Measurements from ENCODE around the gene METTL25. TPM values are rescaled to one million over a fixed set of nuclear protein-coding genes. Genes with fewer than 3 reads are reported as not detected.
A peak's percentile ranks its signal among the peaks of the same experiment; 100 is the strongest.

Gene METTL25
- total RNA-seq, 1 experiment from 2014 or later = 11.6 TPM

DNA sequence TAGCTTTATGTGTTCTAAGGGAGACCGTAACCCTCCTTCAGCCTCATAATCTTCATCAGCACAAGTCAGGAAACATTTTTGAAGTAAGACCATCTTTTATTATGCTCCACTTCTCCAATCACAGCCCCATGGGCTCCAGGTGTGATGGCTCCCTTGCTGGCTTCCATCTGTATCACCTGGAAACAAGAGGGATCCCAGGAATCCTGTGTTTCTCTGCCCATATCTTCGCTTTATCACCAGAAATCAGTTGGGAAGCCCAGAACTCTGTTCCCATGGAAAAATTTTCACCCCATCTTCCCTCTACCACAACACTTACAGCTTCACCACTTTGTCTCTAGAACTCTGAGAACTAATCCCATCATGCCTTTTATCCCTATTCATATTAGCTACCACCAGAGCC is 68.3 kb downstream of the METTL25 start:
- Histone ChIP-seq H3K27me3 (ENCODE audit: insufficient read depth, low read length) (no peaks in the 10 kb centered on the region), H3K23me2 (ENCODE audit: insufficient read length, low read depth, low read length, poor library complexity, severe bottlenecking) (no peaks in the 10 kb centered on the region), H3K27ac (ENCODE audit: insufficient read length, low read depth, low read length) (no peak overlapping the region), H2BK15ac (ENCODE audit: low read depth, low read length) (no peak overlapping the region), H3K4ac (ENCODE audit: low read depth, low read length) (no peak overlapping the region), H3K14ac (ENCODE audit: insufficient read depth, low read length) (no peak overlapping the region), H3K9me3 (ENCODE audit: control insufficient read depth, low read depth, low read length) (no peaks in the 10 kb centered on the region), H4K8ac (replicated peaks; ENCODE audit: insufficient read length, low read depth, low read length) (no peak overlapping the region), H2BK120ac (ENCODE audit: low read depth, low read length, poor library complexity, severe bottlenecking) (no peak overlapping the region), H4K91ac (ENCODE audit: insufficient read length, low read depth, low read length) (no peak overlapping the region), H3K9ac (ENCODE audit: extremely low read depth, insufficient read length, low read length) (no peak overlapping the region), H3K56ac (ENCODE audit: insufficient read length, low read depth, low read length) (no peak overlapping the region), H2AK5ac (ENCODE audit: insufficient read length, low read length) (no peak overlapping the region), H2BK20ac (ENCODE audit: low read depth, low read length, poor library complexity, severe bottlenecking) (no peak overlapping the region), H2BK5ac (ENCODE audit: insufficient read length, low read length) (no peak overlapping the region), H3K79me2 (ENCODE audit: insufficient read depth, low read length) (no peaks in the 10 kb centered on the region), H3K79me1 (ENCODE audit: insufficient read depth, low read depth, low read length, poor library complexity, severe bottlenecking) (no peaks in the 10 kb centered on the region), H3T11ph (ENCODE audit: low read length) (no peak overlapping the region), H3K18ac (ENCODE audit: insufficient read length, low read depth, low read length) (no peak overlapping the region), H2AFZ (ENCODE audit: low read length) (no peak overlapping the region), H2BK12ac (ENCODE audit: insufficient read length, low read depth, low read length) (no peak overlapping the region), H3K4me1 (ENCODE audit: insufficient read depth, low read length) (no peaks in the 10 kb centered on the region), H4K5ac (ENCODE audit: insufficient read length, low read depth, low read length) (no peak overlapping the region), H4K20me1 (ENCODE audit: control insufficient read depth, insufficient read depth, insufficient read length) (no peaks in the 10 kb centered on the region), H3K4me2 (ENCODE audit: insufficient read depth, insufficient read length, low read length) (no peak overlapping the region), H3K23ac (ENCODE audit: insufficient read length, low read depth, low read length) (no peak overlapping the region)
- peak overlapping the region in 1 of 3 experiments; percentile 0; a peak in 1 of 7 replicates for H3K27ac Mint-ChIP-seq
- no peaks in the 10 kb centered on the region for H3K4me1 Mint-ChIP-seq
- no peak overlapping the region for H3K4me3 Mint-ChIP-seq
- peaks cover under 1 to 1% of the 10 kb centered on the region in 2 experiments; a peak in 2 of 5 replicates for H3K9me3 Mint-ChIP-seq
- TF ChIP-seq, protein P1, sequence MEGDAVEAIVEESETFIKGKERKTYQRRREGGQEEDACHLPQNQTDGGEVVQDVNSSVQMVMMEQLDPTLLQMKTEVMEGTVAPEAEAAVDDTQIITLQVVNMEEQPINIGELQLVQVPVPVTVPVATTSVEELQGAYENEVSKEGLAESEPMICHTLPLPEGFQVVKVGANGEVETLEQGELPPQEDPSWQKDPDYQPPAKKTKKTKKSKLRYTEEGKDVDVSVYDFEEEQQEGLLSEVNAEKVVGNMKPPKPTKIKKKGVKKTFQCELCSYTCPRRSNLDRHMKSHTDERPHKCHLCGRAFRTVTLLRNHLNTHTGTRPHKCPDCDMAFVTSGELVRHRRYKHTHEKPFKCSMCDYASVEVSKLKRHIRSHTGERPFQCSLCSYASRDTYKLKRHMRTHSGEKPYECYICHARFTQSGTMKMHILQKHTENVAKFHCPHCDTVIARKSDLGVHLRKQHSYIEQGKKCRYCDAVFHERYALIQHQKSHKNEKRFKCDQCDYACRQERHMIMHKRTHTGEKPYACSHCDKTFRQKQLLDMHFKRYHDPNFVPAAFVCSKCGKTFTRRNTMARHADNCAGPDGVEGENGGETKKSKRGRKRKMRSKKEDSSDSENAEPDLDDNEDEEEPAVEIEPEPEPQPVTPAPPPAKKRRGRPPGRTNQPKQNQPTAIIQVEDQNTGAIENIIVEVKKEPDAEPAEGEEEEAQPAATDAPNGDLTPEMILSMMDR (conservative IDR thresholded peaks at IDR 0.05) = no peak
- no peak for DNase-seq
- peaks cover 0 to under 1% (median 0%) of the 10 kb centered on the region in 3 experiments; a peak in 1 of 7 replicates for H3K36me3 Mint-ChIP-seq (ENCODE audit: insufficient read depth in 1 of 3, low read depth in 3 of 3)
- no CpG with 5 or more reads among the region's 2 CpGs for WGBS (ENCODE audit: extremely low coverage, insufficient read length, low lambda C conversion rate)
- no peaks in the 10 kb centered on the region for H3K27me3 Mint-ChIP-seq (ENCODE audit: low read depth)
